Measurements from ENCODE around the gene SOWAHD. TPM values are rescaled to one million over a fixed set of nuclear protein-coding genes. Genes with fewer than 3 reads are reported as not detected.

Gene SOWAHD
- total RNA-seq, 1 experiment from 2014 or later = 0.69 TPM

Other genes with a start within 250 kb of the SOWAHD start
- gene STEEP1, start 193.2 kb upstream of the SOWAHD start, total RNA-seq (2014; rRNA removed) = 19.1 and 24.5 TPM in 2 replicates
- gene UBE2A, start 184.0 kb upstream of the SOWAHD start, total RNA-seq (2014; rRNA removed) = 38.5 and 42.2 TPM in 2 replicates
- 4.6 and 7.0 TPM in 2 replicates for gene NKRF, start 152.2 kb upstream of the SOWAHD start, total RNA-seq (2014; rRNA removed)
- gene SEPTIN6, start 65.4 kb upstream of the SOWAHD start, total RNA-seq (2014; rRNA removed) = 14.4 and 18.6 TPM in 2 replicates
- 3,089 and 6,376 TPM in 2 replicates for gene RPL39, start 33.0 kb downstream of the SOWAHD start, total RNA-seq (2014; rRNA removed)
- gene UPF3B, start 94.4 kb downstream of the SOWAHD start, total RNA-seq (2014; rRNA removed) = 2.4 and 3.7 TPM in 2 replicates
- 15.9 and 17.6 TPM in 2 replicates for gene RNF113A, start 113.1 kb downstream of the SOWAHD start, total RNA-seq (2014; rRNA removed)
- gene NDUFA1, start 113.2 kb downstream of the SOWAHD start, total RNA-seq (2014; rRNA removed) = 41.2 and 44.5 TPM in 2 replicates
- gene AKAP14, start 137.3 kb downstream of the SOWAHD start, total RNA-seq (2014; rRNA removed) = not detected in 2 replicates
- 4.2 and 4.8 TPM in 2 replicates for gene NKAP, start 185.2 kb downstream of the SOWAHD start, total RNA-seq (2014; rRNA removed)

All from LHCN-M2 (cell line).